ENCODE data around the gene CTSA. TPM values are rescaled to one million over a fixed set of nuclear protein-coding genes. Genes with fewer than 3 reads are reported as not detected.

The CTSA gene
- total and polyA plus RNA-seq, 9 of the 15 experiments (the other 6 are each of a cell fraction or from before 2014, with no cell fraction given) = 8.8 to 61.7 (median 28.3) TPM

DNA sequence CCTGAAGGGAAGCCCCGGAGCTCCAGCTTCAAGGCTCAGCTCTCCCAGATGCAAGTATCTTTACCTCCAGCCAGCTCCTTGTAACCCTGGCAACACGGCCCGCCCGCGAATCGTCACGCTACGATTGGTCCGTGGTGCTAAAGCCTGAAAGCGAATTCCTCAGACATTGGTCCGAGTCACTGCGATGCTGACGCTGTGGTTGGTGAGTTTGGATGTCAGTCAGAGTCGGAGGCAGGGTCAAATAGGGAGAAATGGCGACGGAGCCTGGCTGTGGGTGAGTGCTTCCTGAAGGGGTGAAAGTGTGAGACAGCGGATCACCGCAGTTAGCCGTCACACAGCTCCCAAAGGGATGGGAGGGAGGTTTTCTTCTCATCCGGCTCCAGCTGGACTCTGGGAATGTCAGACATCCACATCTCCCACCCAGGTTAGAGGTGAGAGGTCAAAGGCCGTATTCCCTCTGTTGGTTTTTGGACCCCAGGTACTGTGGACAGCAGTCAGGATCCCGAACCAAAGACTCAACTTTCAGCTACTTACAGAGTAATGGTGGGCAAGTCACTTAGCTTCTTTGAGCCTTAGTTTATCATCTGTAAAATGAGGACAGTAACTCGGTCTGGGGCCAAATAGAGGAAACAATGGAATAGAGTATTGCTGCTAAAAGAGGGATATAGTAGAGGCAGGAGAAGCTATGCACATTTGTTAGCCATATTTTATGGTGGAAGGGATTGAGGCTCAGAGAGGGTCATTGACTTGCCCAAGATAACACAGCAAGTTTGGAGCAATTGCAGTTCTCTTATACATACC lies 9.9 kb upstream of the CTSA start, which contains the start of gene ZSWIM1 (continued):
- TF ChIP-seq, protein P1, sequence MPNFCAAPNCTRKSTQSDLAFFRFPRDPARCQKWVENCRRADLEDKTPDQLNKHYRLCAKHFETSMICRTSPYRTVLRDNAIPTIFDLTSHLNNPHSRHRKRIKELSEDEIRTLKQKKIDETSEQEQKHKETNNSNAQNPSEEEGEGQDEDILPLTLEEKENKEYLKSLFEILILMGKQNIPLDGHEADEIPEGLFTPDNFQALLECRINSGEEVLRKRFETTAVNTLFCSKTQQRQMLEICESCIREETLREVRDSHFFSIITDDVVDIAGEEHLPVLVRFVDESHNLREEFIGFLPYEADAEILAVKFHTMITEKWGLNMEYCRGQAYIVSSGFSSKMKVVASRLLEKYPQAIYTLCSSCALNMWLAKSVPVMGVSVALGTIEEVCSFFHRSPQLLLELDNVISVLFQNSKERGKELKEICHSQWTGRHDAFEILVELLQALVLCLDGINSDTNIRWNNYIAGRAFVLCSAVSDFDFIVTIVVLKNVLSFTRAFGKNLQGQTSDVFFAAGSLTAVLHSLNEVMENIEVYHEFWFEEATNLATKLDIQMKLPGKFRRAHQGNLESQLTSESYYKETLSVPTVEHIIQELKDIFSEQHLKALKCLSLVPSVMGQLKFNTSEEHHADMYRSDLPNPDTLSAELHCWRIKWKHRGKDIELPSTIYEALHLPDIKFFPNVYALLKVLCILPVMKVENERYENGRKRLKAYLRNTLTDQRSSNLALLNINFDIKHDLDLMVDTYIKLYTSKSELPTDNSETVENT (CRISPR knock-in tag; IDR thresholded peaks at IDR 0.05) = 0 out of 2 replicates have a peak, but pooled peaks have one; percentile 41
- TF ChIP-seq EP400 (IDR thresholded peaks at IDR 0.05) (peak; percentile 32; the same call in 1 of the 2 replicates), TAF9B (IDR thresholded peaks at IDR 0.05; ENCODE audit: partially characterized antibody) (peak; percentile 94), ZNF133 (CRISPR knock-in tag; IDR thresholded peaks at IDR 0.05) (no peak), MTA3 (IDR thresholded peaks at IDR 0.05; ENCODE audit: borderline replicate concordance) (peak; percentile 80), NCOA1 (IDR thresholded peaks at IDR 0.05; ENCODE audit: low read depth) (0 out of 2 replicates have a peak, but pooled peaks have one; percentile 37), KLF13 (tag; IDR thresholded peaks at IDR 0.05; ENCODE audit: borderline replicate concordance, low read depth) (no peak), ZNF75A (CRISPR knock-in tag; IDR thresholded peaks at IDR 0.05) (no peak), ZNF311 (CRISPR knock-in tag; IDR thresholded peaks at IDR 0.05) (peak; percentile 40; the same call in 1 of the 2 replicates), KDM1A (IDR thresholded peaks at IDR 0.05) (peak; percentile 68 to 74), XRCC4 (IDR thresholded peaks at IDR 0.05; ENCODE audit: extremely low read depth, insufficient read depth, insufficient read length) (no peak), PHTF2 (CRISPR knock-in tag; IDR thresholded peaks at IDR 0.05) (no peak), ZKSCAN1 (IDR thresholded peaks at IDR 0.05; ENCODE audit: low read depth, low read length) (no peak), MECOM (CRISPR knock-in tag; IDR thresholded peaks at IDR 0.05) (no peak), ZNF134 (CRISPR knock-in tag; conservative IDR thresholded peaks at IDR 0.05) (no peak), MXI1 (IDR thresholded peaks at IDR 0.05; ENCODE audit: low read depth, low read length) (peak; percentile 97)
- TF ChIP-seq, protein P2, sequence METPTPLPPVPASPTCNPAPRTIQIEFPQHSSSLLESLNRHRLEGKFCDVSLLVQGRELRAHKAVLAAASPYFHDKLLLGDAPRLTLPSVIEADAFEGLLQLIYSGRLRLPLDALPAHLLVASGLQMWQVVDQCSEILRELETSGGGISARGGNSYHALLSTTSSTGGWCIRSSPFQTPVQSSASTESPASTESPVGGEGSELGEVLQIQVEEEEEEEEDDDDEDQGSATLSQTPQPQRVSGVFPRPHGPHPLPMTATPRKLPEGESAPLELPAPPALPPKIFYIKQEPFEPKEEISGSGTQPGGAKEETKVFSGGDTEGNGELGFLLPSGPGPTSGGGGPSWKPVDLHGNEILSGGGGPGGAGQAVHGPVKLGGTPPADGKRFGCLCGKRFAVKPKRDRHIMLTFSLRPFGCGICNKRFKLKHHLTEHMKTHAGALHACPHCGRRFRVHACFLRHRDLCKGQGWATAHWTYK (CRISPR knock-in tag; IDR thresholded peaks at IDR 0.05) = 0 out of 2 replicates have a peak, but pooled peaks have one; percentile 66
- TF ChIP-seq, protein P3, sequence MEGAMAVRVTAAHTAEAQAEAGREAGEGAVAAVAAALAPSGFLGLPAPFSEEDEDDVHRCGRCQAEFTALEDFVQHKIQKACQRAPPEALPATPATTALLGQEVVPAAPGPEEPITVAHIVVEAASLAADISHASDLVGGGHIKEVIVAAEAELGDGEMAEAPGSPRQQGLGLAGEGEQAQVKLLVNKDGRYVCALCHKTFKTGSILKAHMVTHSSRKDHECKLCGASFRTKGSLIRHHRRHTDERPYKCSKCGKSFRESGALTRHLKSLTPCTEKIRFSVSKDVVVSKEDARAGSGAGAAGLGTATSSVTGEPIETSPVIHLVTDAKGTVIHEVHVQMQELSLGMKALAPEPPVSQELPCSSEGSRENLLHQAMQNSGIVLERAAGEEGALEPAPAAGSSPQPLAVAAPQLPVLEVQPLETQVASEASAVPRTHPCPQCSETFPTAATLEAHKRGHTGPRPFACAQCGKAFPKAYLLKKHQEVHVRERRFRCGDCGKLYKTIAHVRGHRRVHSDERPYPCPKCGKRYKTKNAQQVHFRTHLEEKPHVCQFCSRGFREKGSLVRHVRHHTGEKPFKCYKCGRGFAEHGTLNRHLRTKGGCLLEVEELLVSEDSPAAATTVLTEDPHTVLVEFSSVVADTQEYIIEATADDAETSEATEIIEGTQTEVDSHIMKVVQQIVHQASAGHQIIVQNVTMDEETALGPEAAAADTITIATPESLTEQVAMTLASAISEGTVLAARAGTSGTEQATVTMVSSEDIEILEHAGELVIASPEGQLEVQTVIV (CRISPR knock-in tag; IDR thresholded peaks at IDR 0.05; ENCODE audit: borderline replicate concordance) = no peak
- TF ChIP-seq, protein P4, sequence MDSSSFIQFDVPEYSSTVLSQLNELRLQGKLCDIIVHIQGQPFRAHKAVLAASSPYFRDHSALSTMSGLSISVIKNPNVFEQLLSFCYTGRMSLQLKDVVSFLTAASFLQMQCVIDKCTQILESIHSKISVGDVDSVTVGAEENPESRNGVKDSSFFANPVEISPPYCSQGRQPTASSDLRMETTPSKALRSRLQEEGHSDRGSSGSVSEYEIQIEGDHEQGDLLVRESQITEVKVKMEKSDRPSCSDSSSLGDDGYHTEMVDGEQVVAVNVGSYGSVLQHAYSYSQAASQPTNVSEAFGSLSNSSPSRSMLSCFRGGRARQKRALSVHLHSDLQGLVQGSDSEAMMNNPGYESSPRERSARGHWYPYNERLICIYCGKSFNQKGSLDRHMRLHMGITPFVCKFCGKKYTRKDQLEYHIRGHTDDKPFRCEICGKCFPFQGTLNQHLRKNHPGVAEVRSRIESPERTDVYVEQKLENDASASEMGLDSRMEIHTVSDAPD (CRISPR knock-in tag; IDR thresholded peaks at IDR 0.05) = no peak
- TF ChIP-seq, protein P5, sequence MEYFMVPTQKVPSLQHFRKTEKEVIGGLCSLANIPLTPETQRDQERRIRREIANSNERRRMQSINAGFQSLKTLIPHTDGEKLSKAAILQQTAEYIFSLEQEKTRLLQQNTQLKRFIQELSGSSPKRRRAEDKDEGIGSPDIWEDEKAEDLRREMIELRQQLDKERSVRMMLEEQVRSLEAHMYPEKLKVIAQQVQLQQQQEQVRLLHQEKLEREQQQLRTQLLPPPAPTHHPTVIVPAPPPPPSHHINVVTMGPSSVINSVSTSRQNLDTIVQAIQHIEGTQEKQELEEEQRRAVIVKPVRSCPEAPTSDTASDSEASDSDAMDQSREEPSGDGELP (CRISPR knock-in tag; IDR thresholded peaks at IDR 0.05; ENCODE audit: borderline replicate concordance) = peak; percentile 63; the same call in 1 of the 2 replicates

Measured in K562 (cell line).